PFSK-1 (cell line): ENCODE measurements around the gene EFCC1.

ENCODE experiments used
- FOXP2 ChIP-seq: optimal IDR thresholded peaks from 2 replicates; pipeline ENCODE3; 2011; ENCODE audit warnings: borderline replicate concordance, control low read depth, inconsistent platforms; ENCODE audit not compliant: insufficient read depth; ENCODE audit errors: extremely low read length, extremely low read depth
- POLR2AphosphoS5 ChIP-seq: IDR thresholded peaks from 2 replicates; pipeline ENCODE4 v1.6.1; 2012; ENCODE audit warnings: low read depth, mild to moderate bottlenecking, control low read depth, low read length, moderate library complexity
- SIN3A ChIP-seq: IDR thresholded peaks from 2 replicates; pipeline ENCODE4 v1.6.1; 2012; ENCODE audit warnings: mild to moderate bottlenecking, low read length, moderate library complexity, borderline replicate concordance; ENCODE audit not compliant: insufficient read depth
- TAF1 ChIP-seq: IDR thresholded peaks from 2 replicates; pipeline ENCODE4 v1.6.1; 2012; ENCODE audit warnings: low read length, control low read depth, borderline replicate concordance; ENCODE audit not compliant: insufficient read depth
- TF ChIP-seq, protein P1 (sequence below), 2 experiments: IDR thresholded peaks; 2 replicates each; pipeline versions ENCODE4 v1.6.1 to v1.8.0; 2011 to 2012; ENCODE audit warnings: low read depth in 2 of 2, low read length in 2 of 2, control low read depth in 1 of 2, inconsistent platforms in 1 of 2, mild to moderate bottlenecking in 1 of 2, moderate library complexity in 1 of 2; ENCODE audit not compliant: insufficient read depth in 1 of 2

The EFCC1 gene

DNA sequence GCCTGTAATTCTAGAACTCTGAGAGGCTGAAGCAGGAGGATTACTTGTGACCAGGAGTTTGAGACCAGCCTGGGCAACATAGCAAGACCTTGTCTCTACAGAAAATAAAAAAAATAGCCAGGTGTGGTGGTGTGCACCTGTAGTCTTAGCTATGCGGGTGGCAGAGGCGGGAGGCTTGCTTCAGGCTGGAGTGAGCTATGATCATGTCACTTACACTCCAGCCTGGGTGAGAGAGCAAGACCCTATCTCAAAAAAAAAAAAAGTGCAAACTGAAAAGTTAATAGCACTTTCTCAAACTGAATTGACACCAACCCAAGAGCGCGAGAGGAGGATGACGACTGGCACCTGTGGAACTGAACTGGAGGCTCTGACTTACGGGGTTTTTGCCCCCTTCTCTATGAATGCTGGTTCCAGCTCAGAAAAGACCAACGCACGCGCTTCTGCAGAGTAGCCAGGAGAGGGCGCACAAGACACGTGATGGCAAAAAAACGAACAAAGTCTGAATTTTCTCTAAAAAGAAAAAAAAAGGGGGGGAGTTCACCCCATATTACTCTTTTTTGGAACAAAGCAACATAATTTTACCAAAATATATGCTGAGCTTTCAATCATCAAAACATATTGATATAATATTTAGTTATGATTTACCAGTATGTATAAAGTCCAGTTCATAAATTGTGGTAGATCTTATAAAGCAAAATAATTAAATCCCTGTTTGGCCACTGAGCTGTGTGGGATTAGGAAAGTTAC, 30.9 kb upstream of the EFCC1 start:
- TF ChIP-seq SIN3A (no peak), FOXP2 (no peak), TAF1 (no peak)

DNA sequence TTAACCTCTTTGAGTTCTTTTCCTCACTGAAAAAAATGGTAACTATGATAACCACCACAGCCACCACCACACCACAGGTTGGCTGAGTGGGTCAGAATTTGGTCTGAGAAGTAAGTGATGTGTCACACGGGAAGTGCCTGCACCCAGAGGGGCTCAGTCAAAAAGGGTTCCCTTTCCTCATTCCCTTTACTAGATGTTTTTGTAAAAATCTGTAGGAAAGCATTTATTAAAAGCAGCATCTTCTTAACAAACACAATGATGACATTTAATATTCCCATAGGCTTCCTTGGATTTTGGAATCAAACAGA, 30.4 kb upstream of the EFCC1 start:
- TF ChIP-seq POLR2AphosphoS5 (no peak), TAF1 (no peak), FOXP2 (no peak), SIN3A (no peak)
- TF ChIP-seq, protein P1, sequence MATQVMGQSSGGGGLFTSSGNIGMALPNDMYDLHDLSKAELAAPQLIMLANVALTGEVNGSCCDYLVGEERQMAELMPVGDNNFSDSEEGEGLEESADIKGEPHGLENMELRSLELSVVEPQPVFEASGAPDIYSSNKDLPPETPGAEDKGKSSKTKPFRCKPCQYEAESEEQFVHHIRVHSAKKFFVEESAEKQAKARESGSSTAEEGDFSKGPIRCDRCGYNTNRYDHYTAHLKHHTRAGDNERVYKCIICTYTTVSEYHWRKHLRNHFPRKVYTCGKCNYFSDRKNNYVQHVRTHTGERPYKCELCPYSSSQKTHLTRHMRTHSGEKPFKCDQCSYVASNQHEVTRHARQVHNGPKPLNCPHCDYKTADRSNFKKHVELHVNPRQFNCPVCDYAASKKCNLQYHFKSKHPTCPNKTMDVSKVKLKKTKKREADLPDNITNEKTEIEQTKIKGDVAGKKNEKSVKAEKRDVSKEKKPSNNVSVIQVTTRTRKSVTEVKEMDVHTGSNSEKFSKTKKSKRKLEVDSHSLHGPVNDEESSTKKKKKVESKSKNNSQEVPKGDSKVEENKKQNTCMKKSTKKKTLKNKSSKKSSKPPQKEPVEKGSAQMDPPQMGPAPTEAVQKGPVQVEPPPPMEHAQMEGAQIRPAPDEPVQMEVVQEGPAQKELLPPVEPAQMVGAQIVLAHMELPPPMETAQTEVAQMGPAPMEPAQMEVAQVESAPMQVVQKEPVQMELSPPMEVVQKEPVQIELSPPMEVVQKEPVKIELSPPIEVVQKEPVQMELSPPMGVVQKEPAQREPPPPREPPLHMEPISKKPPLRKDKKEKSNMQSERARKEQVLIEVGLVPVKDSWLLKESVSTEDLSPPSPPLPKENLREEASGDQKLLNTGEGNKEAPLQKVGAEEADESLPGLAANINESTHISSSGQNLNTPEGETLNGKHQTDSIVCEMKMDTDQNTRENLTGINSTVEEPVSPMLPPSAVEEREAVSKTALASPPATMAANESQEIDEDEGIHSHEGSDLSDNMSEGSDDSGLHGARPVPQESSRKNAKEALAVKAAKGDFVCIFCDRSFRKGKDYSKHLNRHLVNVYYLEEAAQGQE (IDR thresholded peaks at IDR 0.05; ENCODE audit: insufficient read depth in 1 of 2, low read depth in 2 of 2, low read length in 2 of 2): no peak

DNA sequence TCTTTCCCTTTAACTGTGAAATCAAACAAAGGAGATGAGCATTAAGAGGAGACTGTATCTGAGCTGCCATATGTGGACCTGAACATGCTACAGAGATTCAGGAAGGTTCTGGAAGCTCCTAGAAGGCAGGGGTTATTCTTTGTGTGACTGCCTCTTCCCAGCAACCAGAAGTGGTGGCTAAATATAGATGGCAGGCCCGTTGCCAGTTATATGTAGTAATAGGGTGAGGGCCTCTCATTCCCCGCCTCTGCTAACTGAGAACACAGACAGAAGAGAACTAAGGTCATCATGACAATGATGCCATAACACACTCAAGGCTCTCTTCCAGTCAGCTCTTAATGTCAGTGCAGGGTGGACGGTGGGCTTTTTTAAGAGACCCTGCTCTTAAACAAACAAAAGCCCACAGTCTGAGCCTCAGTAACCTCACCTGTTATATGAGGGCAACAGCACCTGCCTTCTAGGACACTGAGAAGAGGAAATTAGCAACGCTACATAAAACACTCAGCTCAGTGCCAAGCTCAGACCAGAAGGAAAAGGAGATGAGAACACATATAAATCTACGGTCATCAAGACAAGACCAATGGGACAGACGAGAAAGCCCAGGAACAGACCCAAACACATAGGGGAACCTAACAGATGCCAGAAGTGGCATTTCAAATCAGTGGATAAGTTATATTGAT, 29.5 kb upstream of the EFCC1 start:
- TF ChIP-seq SIN3A (no peak), POLR2AphosphoS5 (no peak), TAF1 (no peak), FOXP2 (no peak)
- TF ChIP-seq, protein P1 (IDR thresholded peaks at IDR 0.05; ENCODE audit: insufficient read depth in 1 of 2, low read depth in 2 of 2, low read length in 2 of 2): no peak

DNA sequence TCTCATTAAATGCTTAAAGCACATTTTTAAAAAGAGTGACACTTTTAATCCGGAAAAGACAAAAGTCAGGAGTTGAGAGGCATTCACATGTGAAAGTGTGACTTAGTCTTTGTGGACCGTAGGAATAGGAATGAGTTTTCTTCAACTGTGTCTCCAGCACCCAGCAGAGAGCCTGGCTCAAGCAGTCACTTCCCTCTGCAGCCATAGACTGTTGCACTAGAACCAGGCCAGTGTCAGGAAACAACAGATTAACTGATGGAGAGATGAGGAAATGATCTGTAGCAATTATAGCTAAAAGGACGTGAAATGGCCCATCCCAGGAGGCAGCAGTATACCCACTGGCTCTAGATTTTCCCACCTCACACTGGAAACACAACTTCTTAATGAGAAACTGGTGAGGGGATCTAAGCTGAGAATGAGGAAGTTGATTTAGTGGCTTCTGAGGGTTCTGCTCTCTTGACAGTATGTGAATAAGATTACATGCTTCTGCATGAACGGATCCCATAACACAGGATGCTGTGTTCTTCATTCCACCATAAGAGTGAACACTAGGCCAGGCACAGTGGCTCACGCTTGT, 27.0 kb upstream of the EFCC1 start:
- TF ChIP-seq POLR2AphosphoS5 (no peak), FOXP2 (no peak), TAF1 (no peak), SIN3A (no peak)
- TF ChIP-seq, protein P1 (IDR thresholded peaks at IDR 0.05; ENCODE audit: insufficient read depth in 1 of 2, low read depth in 2 of 2, low read length in 2 of 2): no peak

DNA sequence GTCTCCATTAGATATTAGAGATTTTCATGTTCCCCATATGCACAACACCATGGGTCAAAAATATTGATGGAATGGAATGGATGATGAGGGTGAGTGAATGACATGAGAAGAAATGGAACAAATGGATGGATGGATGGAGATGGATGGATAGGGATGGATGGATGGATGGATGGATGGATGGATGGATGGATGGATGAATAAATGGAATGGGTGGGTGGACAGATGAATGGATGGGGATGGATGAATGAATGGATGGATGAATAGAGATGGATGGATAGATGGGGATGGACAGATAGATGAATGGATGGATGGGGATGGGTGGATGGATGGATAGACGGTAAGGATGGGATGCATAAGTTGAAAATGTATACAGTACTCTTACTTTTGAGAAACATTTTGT, 25.8 kb upstream of the EFCC1 start:
- TF ChIP-seq, protein P1 (IDR thresholded peaks at IDR 0.05; ENCODE audit: insufficient read depth in 1 of 2, low read depth in 2 of 2, low read length in 2 of 2): no peak
- TF ChIP-seq SIN3A (no peak), POLR2AphosphoS5 (no peak), FOXP2 (no peak), TAF1 (no peak)
